SK-N-MC (cell line): ENCODE results near the gene ARHGAP33.
A peak's percentile ranks its signal among the peaks of the same experiment; 100 is the strongest.

Source experiments
- DNase-seq: peaks from one replicate; pipeline ENCODE4 v3.0.0-alpha.2; 2011; ENCODE audit warnings: low read depth, low spot score
- H3K27ac ChIP-seq: fragments of 200-600 bp; sonication (generic); 2 replicates; pipeline ENCODE4 v1.5.1; 2016; ENCODE audit warnings: mixed run types
- H3K36me3 ChIP-seq: fragments of 200-600 bp; sonication (generic); 2 replicates; pipeline ENCODE4 v1.6.1; 2017; ENCODE audit warnings: antibody characterized with exemption, low read length, mixed read lengths; ENCODE audit not compliant: insufficient read depth
- H3K4me3 ChIP-seq: fragments of 200-600 bp; sonication (generic); 2 replicates; pipeline ENCODE4 v1.5.1; 2016
- H3K9ac ChIP-seq: fragments of 200-600 bp; sonication (generic); 2 replicates; pipeline ENCODE4 v1.8.0; 2017; ENCODE audit warnings: mixed run types, mixed read lengths; ENCODE audit not compliant: insufficient read length
- H3K9me3 ChIP-seq: fragments of 200-600 bp; sonication (generic); 2 replicates; pipeline ENCODE4 v1.6.1; 2017; ENCODE audit warnings: low read depth, mild to moderate bottlenecking, antibody characterized with exemption, low read length, moderate library complexity, mixed read lengths
- EZH2 ChIP-seq: fragments of 200-600 bp; sonication (generic); IDR thresholded peaks from one replicate; pipeline ENCODE4 v1.6.1; 2017; ENCODE audit warnings: antibody characterized with exemption
- FOXP2 ChIP-seq: optimal IDR thresholded peaks from 2 replicates; pipeline ENCODE3; 2011; ENCODE audit warnings: mild to moderate bottlenecking, moderate library complexity; ENCODE audit not compliant: insufficient read depth; ENCODE audit errors: extremely low read length, control extremely low read depth
- POLR2AphosphoS5 ChIP-seq: IDR thresholded peaks from 2 replicates; pipeline ENCODE4 v1.6.1; 2012; ENCODE audit warnings: mild to moderate bottlenecking, low read depth, low read length, borderline replicate concordance

Gene ARHGAP33

DNA sequence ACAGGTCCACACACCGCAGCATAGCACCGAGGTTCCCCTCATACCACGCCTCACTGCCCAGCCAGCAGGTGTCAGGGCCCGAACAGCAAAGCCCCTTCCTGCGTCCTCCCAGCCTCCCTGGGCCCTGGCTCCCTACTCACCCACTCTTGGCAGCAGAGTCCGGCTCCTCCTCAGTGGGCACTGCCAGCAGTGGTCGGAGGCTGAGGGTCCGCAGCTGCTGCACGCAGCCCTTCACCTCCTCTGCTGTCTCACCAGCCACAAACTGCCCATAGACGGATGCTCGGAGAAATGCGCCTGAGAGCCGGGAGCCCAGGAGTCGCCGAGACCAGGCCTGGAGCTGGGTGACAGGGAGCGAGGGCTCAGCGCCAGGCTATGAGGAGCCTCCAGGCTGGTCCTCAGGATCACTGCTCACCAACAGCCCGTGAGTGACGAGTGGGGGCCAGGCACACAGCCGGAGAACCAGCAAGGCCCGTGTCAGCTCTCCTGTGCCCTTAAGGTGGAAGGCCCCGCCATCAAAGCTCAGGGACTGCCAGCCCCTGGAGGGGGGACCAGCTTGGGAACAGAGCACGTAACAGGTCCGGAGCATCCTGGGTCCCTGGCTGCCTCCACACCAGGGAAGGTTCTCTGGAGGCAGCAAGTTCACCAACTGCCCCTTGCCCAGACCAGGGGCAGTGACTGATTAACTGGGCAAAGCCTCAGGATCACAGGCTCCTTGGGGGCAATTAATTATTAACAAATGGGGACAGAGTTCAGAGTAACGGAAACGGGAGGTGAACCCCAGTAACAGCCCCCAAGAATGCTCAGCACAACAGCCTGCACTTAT, 37.1 kb downstream of the ARHGAP33 start, which contains the start of gene PRODH2:
Gene PRODH2, minus strand, starts transcription at position 626 of the 823 bp plus-strand sequence. Its CDS starts 40 bp downstream, at position 586.
- TF ChIP-seq POLR2AphosphoS5 (no peak), EZH2 (no peak), FOXP2 (no peak)
- Histone ChIP-seq H3K27ac (no peak within 1 kb of the TSS), H3K9ac (no peak within 1 kb of the TSS), H3K4me3 (no peak within 1 kb of the TSS), H3K36me3 (no peaks in the 10 kb centered on the region), H3K9me3 (no peaks in the 10 kb centered on the region)
- DNase-seq: no peak

- H3K9me3 ChIP-seq: no peaks in the 10 kb centered on the region
- no peak overlapping the region for H3K4me3 ChIP-seq
- DNase-seq: no peak
- no peaks in the 10 kb centered on the region for H3K36me3 ChIP-seq
- no peak overlapping the region for H3K27ac ChIP-seq
- TF ChIP-seq EZH2 (no peak), POLR2AphosphoS5 (no peak), FOXP2 (no peak)
- no peak overlapping the region for H3K9ac ChIP-seq
Measured at GRCh38 chr19:35813043-35813890, 37.9 kb downstream of the ARHGAP33 start.

GRCh38 chr19:35816262-35816661, 40.9 kb downstream of the ARHGAP33 start:
- no peaks in the 10 kb centered on the region for H3K36me3 ChIP-seq
- TF ChIP-seq POLR2AphosphoS5: no peak
- no peak for TF ChIP-seq EZH2
- no peak for TF ChIP-seq FOXP2
- H3K27ac ChIP-seq: no peak overlapping the region
- no peak overlapping the region for H3K4me3 ChIP-seq
- DNase-seq: no peak
- H3K9ac ChIP-seq: no peak overlapping the region
- H3K9me3 ChIP-seq: no peaks in the 10 kb centered on the region

DNA sequence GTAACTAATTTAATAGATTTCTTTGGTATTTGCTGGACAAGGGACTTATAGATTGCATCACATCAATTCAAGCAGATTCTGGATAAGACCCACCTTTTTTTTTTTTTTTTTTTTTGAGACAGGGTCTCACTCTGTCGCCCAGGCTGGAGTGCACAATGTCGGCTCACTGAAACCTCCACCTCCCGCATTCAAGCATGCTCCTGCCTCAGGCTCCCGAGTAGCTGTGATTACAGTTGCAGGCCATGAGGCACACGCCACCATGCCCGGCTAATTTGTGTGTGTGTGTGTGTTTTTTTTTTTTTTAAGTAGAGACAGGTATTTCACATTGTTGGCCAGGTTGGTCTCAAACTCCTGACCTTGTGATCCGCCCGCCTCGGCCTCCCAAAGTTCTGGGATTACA, 41.5 kb downstream of the ARHGAP33 start:
- H3K9me3 ChIP-seq: no peaks in the 10 kb centered on the region
- no peak for DNase-seq
- H3K9ac ChIP-seq: no peak overlapping the region
- H3K27ac ChIP-seq: no peak overlapping the region
- TF ChIP-seq FOXP2 (no peak), POLR2AphosphoS5 (no peak), EZH2 (no peak)
- no peak overlapping the region for H3K4me3 ChIP-seq
- no peaks in the 10 kb centered on the region for H3K36me3 ChIP-seq

GRCh38 chr19:35818445-35818844, 43.1 kb downstream of the ARHGAP33 start:
- Histone ChIP-seq H3K9me3 (no peaks in the 10 kb centered on the region), H3K4me3 (no peak overlapping the region)
- DNase-seq: no peak

GRCh38 chr19:35822579-35822978, 47.2 kb downstream of the ARHGAP33 start:
- no peak for DNase-seq
- no peak overlapping the region for H3K27ac ChIP-seq
- H3K9me3 ChIP-seq: no peaks in the 10 kb centered on the region
- no peak for TF ChIP-seq POLR2AphosphoS5
- H3K4me3 ChIP-seq: no peak overlapping the region
- no peaks in the 10 kb centered on the region for H3K36me3 ChIP-seq
- H3K9ac ChIP-seq: no peak overlapping the region

More at GRCh38 chr19:35818445-35818844, 43.1 kb downstream of the ARHGAP33 start:
- Histone ChIP-seq H3K36me3 (no peaks in the 10 kb centered on the region), H3K9ac (no peak overlapping the region), H3K27ac (no peak overlapping the region)
- TF ChIP-seq FOXP2 (no peak), EZH2 (no peak), POLR2AphosphoS5 (no peak)

DNA sequence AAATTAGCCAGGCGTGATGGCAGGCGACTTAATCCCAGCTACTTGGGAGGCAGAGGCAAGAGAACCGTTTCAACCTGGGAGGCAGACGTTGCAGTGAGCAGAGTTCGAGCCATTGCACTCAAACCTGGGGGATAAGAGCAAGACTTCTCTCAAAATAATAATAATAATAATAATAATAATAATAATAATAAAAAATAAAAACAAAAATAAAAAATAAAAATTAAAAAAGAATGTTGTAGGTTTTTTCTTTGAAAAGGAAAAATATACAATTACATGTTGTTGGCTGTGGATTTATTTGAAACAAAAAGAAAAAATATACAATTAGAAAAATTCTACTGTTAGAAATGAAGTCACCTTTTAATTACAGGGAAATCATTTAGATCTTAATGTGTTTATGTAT, 48.8 kb downstream of the ARHGAP33 start:
- DNase-seq: no peak
- H3K36me3 ChIP-seq: no peaks in the 10 kb centered on the region
- no peak overlapping the region for H3K4me3 ChIP-seq
- no peak overlapping the region for H3K27ac ChIP-seq
- H3K9ac ChIP-seq: no peak overlapping the region
- TF ChIP-seq EZH2: no peak
- no peak for TF ChIP-seq POLR2AphosphoS5
- TF ChIP-seq FOXP2: no peak
- no peaks in the 10 kb centered on the region for H3K9me3 ChIP-seq

DNA sequence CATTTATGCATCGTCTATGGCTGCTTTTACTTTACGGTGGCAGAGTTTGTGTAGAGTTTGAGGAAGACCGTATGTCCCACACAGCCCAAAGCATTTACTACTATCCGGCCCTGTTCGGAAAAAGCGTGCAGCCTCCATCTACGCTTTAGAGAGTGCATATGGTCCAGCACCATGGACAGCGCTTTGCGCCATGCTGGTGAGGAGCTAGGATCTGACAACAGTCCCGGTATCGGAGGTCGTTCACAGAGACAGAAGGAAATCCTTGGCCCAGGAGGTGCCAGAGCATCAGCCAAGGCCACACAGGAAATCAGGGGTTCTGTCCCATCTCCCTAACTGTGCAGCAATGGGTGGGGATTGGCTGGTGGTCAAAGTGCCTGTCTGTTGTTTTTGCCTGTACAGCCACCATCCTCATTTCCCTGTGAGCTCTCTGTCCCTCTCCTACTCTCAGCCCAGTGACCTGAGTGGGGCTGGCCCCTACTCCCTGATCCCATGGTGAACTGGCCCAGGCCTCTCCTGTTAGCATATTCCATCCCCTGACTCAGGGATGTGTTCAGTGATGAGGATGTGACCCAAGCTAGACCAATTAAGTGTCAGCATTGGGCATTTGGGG, 53.4 kb downstream of the ARHGAP33 start:
- no peak overlapping the region for H3K9ac ChIP-seq
- DNase-seq: peak; percentile 14
- H3K36me3 ChIP-seq: no peaks in the 10 kb centered on the region
- H3K4me3 ChIP-seq: no peak overlapping the region
- no peak overlapping the region for H3K27ac ChIP-seq
- no peaks in the 10 kb centered on the region for H3K9me3 ChIP-seq
- TF ChIP-seq FOXP2 (no peak), EZH2 (no peak), POLR2AphosphoS5 (no peak)
